RPMI8226 (cell line): ENCODE measurements around the gene PRKAG2.
"Not testable (repeated sequence)": the region's sequence is repeated elsewhere in the genome, so short reads cannot be mapped to it uniquely, and the experiment has no call there.

Experiments used
- DNase-seq: peaks from one replicate; pipeline ENCODE4 v3.0.0-alpha.2; 2015

Gene PRKAG2

DNA sequence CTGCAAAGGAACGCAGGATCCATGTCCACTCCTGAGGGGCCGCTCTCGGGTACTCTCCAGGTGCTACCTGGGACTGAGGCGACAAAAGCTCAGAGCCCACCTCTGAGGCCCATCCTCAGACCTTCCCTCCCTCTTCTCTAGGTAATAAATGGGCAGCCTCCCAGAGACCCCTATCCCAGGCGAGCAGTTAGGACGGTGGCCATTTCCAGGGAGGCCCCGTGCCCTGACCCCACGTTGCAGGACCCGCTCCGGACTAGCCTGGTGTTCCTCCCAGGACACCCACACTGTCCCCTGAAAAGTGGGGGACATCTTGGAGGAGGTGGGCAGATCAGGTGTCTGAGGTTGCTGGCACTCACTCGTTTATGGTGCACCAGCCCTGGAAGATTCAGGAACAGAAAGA, 44.3 kb downstream of the PRKAG2 start:
- no peak for DNase-seq

DNA sequence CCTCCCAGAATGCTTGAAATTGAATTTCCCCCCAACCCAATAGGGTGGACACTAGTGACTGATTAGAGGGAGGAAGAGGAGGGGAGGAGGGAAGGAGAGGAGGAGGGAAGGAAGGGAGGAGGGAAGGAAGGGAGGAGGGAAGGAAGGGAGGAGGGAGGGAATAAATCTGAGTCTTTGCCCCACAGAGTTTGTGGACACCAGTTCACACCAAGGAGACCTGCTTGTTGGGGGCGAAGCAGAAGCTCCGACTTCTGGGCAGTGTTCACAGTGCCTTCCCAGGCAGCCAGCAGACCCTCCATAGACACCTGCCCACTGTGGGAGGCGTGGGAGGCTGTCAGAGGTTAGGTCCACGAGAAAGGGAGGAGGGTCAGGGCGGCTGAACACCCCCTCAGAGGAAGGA, 44.8 kb downstream of the PRKAG2 start:
- DNase-seq: no peak

DNA sequence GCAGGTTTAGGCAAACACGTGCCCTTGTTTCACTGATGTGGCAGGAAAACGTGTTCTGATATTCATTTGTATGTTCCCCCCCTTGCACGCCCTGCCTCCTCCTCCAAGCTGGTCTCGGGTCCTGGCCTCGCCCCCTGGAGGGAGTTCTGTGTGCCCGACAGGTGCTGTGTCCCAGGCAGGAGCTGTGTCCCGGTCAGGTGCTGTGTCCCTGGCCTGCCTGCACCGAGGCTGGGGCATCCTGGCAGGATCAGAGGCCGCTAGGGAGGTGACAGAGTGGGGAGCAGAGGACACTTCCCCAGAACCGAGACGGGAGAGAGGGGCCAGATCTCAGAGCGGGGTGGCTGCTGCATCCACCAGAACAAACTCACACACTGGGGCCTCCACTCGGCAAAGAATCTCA, 45.3 kb downstream of the PRKAG2 start:
- DNase-seq: no peak

DNA sequence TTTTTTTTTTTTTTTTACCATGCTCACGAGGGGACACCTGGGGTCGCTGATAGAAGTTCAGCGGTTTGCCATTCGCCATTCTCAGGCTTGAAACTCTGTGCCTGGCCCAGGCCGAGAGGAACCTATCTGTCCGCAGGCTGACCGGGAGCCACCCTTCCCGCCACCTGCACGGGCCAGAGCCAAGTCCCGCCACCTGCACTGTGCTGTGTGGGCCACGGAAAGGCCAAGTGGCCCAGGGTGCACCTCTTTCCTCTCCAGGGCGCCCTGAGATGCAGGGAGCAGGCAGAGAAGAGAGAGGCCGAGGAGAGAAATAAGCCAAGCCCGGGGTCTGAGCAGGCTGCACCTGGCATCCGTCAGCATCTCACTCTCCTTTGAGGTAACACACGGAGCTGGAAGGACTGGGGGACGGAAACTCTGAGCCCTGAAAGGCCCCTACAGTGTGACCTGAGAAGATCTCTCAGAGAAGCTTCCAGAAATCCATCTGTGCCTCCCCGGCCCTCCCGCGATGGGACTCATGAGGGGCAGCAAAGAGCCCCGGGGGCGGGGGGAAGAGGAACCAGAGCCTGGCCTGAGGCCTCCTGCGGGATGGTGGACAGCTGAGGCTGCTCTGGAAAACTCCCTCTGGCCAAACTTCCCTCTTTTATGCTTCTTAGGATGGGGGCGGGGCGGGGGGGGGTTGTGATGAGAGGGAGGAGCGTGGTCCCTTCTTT, 46.6 kb downstream of the PRKAG2 start:
- no peak for DNase-seq

DNA sequence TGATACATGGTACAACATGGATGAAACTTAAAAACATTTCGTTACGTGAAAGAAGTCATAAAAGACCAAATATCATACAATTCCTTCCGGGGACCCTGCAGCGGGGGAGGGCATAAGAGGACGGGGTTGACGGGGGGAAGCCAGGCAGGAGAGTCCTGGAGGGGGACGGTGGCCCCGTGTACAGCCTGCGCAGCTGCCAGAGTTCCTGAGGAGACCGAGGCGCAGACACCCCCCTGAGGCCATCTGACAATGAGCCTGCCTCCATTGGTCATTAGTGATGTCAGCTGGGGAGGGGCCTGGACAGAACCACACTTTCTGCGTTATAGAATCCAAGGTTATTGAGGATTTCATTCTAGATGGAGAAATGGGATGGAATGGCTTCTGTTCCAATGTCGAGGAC, 47.2 kb downstream of the PRKAG2 start:
- DNase-seq: no peak

DNA sequence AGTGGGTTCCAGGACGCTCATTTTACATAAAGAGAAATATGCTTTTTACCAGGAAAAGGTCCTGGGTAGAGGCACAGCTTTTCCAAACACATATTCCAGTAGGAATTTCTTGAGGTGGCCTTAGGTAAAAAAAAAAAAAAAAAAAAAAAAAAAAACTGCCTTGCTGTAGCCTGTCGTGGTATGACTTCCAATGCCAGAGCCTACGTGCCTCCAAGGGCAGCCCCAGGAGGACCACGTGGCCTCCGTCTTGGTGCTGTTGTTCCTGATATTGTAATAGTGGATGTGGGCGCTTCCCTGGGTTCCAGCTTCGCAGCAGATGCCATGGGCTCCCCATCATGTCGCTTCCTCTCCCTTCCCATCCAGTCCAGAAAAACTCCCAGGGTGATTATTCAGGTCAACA, 49.3 kb downstream of the PRKAG2 start:
- DNase-seq: no peak

DNA sequence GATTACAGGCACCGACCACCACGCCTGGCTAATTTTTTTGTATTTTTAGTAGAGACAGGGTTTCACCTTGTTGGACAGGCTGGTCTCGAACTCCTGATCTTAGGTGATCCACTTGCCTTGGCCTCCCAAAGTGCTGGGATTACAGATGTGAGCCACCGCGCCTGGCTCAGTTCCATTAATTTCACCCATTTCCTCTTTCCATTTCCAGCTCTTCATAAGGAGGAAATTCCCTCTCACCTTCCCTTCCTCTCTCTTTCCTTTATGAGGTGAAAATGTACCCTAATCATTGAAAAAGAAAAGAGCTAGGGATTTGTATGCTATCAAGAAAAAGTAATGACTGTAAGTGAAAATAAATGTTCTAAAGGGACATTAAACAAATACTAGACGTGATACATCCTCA, 50.6 kb downstream of the PRKAG2 start:
- not testable (repeated sequence) for DNase-seq

DNA sequence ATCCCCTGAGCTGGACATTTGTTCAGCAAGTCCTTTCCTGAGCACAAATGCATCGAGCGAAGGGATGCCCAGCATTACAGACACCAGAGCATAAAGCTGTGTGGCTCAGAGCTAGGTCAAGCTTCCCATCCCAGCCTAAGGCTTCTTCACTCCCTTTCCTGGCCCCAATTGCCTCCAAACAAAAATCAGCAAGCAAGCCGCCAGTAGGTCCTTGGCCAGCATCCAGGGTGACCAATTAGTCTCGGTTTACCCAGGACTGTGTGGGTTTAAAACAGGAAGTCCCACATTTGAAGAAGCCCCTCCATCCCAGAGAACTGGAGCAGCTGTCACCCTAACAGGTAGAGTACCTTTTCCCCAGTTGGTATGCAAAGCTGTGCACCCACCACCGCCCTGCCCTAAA, 51.2 kb downstream of the PRKAG2 start:
- no peak for DNase-seq

DNA sequence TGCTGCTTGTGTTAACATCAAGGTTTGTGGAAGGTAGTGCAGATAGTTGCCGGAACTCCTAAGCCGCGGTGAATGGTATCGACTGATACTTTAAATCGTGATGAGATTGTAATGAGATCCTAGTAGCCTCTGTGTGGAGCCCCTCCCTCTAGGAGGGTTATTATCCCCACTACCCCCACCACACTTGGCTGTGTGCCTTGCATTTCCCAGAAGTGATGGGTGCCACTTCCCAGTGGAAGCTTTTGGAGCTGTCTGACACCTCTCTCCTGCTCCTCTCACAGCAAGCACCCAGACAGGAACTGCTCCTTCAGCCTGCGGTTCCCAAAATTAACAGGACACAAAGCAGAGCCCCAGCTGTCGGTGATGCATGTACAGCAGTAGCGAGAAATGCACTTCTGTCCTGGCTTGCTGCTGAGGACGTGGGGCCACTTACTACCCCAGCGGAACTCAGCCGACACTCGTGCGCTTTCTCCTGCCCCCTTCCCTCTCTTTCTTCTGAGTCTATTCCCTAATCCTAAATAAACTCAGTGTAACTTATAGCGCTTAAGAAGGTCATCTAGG, 52.5 kb downstream of the PRKAG2 start:
- no peak for DNase-seq

DNA sequence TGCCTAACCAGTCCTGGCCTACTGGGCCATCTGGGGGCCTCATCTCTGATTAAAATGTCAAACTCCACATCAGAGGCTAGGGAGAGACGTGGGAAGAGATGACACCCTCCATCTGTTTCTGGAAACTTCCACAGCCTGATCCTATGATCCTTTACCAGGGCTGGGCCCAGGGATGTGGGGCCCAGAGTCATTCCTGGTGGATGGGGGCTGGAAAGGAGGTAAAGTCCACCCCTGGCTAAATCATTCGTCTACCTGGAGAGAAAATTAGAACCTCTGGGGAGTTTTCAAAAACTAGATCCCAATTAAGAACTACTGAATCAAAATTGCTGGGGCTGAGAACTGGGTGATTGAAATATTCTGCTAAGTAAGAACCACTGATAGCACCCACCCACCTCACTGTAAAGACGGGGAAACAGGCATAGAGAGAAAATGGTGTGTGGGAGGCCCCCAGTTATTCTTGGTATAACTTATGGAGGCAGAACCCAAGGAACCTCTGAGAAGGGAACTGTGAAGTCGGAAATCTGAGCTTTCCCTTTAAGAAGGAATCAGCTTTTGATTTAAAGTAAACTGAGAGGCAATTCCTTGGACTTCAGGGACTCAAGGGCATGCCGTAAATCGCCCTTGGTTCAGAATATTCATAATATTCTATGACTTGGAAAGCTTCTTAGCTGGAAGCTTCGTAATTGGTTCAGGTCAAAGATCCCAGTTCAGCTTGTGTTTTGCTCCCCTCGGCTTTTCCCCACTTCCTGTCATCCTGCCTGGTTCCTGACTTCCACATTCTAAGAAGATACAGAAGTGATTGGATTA, 53.1 kb downstream of the PRKAG2 start:
- DNase-seq: no peak

DNA sequence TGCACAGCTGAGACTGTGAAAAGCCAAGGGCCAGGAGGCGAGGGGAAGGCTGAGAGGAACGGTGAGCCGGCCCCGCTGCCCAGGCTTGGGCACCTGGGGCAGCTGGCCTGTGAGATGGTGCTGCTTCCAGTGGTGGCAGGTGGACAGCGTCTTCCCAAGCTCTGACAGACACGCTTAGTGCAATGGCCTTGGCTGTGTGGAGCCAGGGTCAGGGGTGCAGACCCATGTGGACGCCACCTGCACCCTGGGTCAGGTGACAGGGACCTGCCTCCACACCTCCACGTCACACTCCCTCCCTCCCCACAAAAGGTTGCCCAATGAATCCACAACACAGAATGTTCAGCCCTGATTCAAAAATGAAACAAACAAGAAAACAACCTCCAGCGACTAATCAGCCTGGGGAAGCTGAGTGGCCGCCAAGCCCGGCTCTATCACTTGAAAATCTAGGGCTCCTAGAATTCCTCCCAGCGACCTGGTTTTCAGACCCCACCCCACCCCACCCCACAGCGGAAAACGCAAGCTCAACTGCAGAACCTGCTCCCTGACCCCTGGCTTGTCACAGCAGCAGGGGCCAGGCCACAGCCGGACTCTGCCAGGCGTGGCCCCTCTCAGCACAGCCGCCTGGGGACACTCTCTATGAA, 54.3 kb downstream of the PRKAG2 start:
- DNase-seq: no peak

DNA sequence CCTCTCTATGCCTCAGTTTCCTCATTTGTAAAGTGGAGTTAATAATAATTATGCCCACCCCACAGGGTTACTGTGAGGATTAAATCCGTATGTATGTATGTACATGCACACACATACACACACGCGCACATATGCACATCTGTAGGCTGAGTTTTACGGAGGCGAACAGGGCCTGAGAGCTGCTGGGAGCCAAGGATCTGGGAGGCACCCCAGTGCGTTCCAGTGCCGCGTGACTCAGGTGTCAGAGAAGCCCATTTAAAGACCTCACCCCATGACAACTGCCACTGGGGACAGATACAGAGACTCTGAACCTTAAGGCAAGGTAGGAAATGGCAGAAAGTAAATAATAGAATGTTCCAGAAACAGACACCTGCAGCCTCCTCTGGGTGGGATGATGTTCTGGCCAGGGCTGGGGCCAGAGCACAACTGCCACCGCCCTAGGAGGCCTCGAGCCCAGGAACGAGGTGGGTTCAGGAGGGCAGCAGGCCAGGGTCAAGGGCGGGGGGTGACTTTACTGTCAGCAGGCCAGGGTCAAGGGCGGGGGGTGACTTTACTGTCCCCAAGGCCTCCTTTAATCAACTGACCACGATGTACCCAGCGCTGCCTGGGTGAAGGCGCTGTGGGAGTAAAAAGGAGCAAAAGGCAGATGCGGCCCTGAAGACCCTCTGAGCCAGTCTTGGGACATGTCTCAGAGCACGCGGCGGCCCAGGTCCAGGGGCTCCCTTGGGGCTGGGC, 54.9 kb downstream of the PRKAG2 start:
- no peak for DNase-seq

DNA sequence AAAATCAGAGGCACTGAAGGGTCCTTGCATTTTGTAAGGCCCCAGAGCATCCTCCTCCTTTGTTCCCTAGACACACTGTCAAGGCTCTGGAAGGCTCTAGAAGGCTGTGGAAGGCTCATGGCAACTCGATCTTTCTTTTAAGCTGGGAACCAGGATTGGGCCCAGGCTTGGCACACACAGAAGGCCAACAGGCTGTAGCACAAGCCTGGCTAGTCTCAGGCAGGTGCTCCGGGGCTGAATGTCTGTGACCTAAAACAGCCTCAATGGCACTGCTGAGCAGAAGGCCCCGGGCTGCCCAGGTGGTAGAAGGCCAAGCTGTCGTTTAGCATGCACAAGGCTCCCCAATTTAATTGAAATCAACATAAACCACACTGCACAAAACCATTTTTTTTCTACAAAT, 55.7 kb downstream of the PRKAG2 start:
- DNase-seq: no peak

DNA sequence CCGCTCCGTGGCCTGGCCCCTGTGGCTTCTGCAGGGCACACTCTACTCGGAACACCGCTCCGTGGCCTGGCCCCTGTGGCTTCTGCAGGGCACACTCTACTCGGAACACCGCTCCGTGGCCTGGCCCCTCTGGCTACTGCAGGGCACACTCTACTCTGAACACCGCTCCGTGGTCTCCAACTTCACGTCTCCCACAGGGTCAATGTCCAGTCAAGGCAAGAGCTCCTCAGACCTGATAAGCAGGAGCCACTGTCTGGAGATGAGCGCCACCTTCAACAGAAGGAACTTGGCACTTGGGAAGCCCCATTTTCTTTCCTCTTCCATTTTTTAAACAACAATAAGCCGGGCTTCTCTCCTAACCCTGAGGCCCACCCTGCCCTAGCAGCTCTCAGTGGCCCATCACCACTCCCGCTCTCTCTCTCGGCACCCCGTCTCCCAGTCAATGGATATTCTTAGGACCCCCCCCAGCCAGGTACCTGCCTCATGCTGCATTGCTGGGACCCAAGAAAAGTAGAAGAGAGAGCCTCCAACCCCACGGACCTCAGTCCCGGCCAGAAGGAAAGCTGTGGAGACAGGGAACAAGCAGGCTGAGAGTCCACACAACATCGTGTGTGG, 56.3 kb downstream of the PRKAG2 start:
- no peak for DNase-seq

DNA sequence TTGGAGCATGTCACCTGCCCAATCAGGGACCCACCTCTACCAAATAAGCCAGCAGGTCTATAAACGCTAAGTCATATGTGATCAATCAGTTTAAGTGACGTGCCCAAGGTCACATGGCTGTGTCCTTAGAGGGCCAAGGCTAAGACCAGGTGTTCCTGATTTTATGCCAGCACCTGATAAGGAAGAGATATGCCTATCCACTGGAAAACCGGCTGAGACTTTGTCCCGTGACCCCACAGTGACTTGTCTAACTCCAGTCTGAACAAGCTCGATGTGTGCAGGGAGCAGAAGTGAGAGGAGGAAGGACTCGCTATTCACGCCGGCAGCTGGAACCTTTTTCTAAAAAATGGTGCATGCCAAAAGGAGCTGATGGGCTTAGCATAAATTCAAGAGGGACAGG, 57.0 kb downstream of the PRKAG2 start:
- no peak for DNase-seq

DNA sequence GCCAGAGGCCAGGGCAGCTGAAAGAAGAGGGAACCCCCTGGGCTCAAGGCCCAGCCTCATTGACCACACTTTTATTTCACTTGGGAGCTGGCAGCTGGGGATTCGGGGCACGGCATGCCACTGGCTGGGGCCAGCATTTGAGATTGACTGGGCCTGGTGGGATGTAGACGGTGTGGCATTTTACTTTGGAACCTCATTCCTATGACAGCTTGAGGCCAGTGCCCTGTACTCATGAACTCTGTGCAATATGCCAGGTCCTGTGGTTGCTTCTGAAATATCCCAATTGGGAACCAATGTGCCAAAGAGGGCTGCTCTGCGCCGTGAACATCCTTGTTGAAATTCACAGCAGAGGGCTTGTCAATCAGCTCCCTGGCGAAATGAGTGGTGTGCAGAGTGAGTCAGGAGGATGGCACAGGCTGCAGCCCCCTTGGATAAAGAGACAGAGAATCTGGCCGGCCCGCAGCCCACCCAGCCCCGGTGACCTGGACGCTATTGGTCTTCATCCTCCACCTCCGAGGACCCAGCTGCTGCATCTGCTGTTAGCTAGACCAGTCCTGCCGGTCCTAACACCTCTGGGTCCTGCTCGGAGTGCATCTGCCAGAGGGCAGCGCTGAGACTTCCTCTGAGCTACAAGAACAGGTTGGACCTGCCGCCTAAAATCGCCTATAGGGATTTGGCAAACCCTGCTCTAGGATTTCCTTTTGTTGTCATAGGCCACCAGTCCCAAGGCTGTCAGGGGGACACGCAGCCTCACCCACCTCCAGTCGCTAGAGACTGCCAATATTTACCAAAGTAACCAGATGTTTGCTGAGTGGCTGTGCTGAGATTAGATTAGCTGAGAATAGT, 58.0 kb downstream of the PRKAG2 start:
- no peak for DNase-seq

DNA sequence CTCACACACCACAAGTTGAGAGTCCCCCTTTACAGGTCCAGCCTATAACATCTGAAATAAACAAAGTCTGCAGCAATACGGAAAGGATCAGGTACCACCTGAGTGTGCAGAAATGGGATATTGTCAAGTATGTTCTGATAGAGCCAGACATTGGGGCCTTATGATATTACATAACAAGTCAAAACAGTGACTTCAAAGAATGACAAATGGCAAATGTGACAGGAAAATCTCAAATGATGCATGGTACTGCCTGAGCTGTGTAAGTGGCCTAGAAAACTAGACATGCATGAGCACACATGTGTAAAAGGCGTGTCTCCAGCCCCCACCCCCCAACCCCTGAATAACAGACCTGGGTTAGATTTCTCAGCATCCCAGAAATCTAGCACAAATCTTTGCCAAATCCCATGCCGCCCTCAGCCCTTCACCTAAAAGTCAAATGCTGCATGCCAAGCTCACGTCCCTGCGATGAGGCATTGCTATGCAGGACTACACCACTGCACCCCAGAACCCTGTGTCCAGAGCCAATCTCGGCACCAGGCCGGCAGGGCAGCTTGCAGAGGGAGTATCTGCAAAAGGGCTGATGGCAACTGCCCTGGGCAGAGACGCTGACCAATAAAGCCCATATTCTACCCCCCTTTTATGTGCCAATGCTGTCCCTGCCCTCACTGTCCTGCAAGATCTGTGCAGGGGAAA, 58.8 kb downstream of the PRKAG2 start:
- DNase-seq: no peak

DNA sequence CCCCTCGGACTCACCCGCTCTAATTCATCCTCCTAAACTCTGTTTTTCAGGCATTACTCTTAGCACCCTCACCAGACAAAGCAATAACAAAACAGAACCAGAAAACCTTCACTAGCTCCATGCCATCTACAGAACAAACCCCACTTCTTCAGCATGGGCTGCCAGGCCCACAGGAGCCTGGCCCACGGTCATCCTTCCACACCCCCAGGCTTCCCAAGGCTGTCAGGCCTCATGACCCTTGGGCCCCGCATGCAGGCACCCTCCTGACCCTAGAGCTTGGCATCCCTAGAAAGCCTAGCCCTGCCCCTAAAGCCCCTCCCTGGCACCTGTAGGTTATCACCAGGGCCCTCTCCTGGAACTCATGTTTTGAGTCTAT, 59.6 kb downstream of the PRKAG2 start:
- DNase-seq: no peak

DNA sequence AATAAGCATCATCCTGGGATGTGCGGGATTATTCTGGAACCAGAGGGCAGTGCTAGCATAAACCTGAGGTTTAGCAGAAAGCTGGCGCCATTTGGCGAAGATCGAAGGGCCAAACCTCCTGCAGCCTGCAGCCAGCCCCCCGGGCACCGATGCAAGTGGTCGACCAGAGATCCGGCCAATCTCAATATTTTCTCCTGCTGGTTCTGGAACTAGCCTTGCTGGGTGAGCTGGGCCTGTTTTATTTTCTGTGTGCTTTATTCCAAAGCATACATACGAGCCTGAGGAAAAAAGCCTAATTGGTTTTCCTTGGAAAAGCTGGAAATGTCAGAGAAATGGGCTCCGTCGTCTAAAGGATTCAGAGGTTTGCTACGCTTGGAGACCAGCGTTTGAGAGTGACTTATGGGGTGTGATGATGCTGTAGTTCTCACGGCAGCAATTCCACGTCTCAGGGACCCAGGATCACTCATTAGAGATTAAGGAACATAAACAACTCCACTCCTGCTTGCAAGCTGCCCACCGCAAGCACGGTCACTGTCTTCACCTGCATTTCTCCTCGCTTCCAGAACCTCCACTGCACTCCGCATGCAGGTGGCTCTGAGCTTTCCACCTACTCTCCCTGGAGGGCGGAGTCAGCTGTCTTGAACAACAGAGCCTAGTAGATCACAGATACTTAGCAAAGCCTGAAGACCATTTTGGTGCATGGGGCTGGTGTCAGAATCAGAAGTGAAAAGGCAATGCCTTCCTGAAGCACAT, 60.2 kb downstream of the PRKAG2 start:
- DNase-seq: no peak

DNA sequence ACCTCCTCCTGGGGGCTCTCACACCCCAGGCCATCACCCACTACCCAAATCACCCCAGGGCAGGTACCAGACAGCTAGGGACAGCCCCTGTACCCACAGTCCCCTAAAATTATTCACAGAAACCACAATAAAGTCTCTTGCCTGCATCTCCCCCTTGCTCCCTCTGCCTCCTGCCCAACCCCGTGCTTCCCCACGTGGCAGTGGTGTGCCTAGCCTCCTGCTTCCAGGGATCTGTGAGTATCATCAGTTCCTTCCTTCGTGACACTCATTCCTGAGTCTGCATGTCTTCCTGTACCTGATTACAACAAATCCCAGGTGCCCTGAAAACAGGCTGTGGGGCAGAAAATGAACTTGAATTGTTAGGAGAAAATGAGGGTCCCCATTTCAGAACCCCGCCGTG, 61.5 kb downstream of the PRKAG2 start:
- no peak for DNase-seq
